Measurements from ENCODE around the gene CDIP1.

CDIP1 gene

GRCh38 chr16:4481526-4481925, 57.0 kb downstream of the CDIP1 start:
- DNase-seq = no peak
- H3K4me1 ChIP-seq (ENCODE audit: control insufficient read depth in 1 of 2, insufficient read depth in 2 of 2, low read length in 2 of 2) = peaks cover 2 to 4% of the 10 kb centered on the region in 2 experiments
- H3K4ac ChIP-seq (ENCODE audit: low read depth, low read length) = no peak overlapping the region
- peak overlapping the region; percentile 37 for H3K23ac ChIP-seq (ENCODE audit: low read length)
- H2BK12ac ChIP-seq (ENCODE audit: low read length) = no peak overlapping the region
- H2BK120ac ChIP-seq (ENCODE audit: insufficient read depth, low read length, poor library complexity) = no peak overlapping the region
- H3K36me3 ChIP-seq (ENCODE audit: control insufficient read depth in 1 of 2, insufficient read depth in 2 of 2, low read length in 2 of 2) = peaks cover 0 to 3% of the 10 kb centered on the region in 2 experiments
- no peak overlapping the region for H3K14ac ChIP-seq (ENCODE audit: low read length)
- no peak overlapping the region for H3K4me3 ChIP-seq (ENCODE audit: low read depth, low read length)
- no peak overlapping the region for H4K91ac ChIP-seq (ENCODE audit: low read depth, low read length)
- peaks cover 3% of the 10 kb centered on the region for H3K79me1 ChIP-seq (ENCODE audit: low read length)
- no peak overlapping the region for H2AFZ ChIP-seq (ENCODE audit: insufficient read depth, low read length, poor library complexity)
- no peak overlapping the region for H2BK5ac ChIP-seq (ENCODE audit: low read depth, low read length, poor library complexity)
- no peak overlapping the region for H3K27ac ChIP-seq (ENCODE audit: low read depth, low read length)
- no peak overlapping the region for H4K12ac ChIP-seq (ENCODE audit: low read depth, low read length)
- no peak overlapping the region for H2AK5ac ChIP-seq (ENCODE audit: low read length)
- H3K27me3 ChIP-seq (ENCODE audit: insufficient read depth, low read length) = no peaks in the 10 kb centered on the region
- no peak overlapping the region for H3K4me2 ChIP-seq (ENCODE audit: low read length)
- H4K8ac ChIP-seq (ENCODE audit: low read depth, low read length) = no peak overlapping the region
- no peak overlapping the region for H3K18ac ChIP-seq (ENCODE audit: low read length)
- H3K9me3 ChIP-seq (ENCODE audit: insufficient read depth, low read depth, low read length) = no peaks in the 10 kb centered on the region
- no CpG with 5 or more reads among the region's 2 CpGs for WGBS (ENCODE audit: extremely low coverage, insufficient coverage, insufficient read length)
- H3K9ac ChIP-seq (ENCODE audit: low read length) = no peak overlapping the region
- peaks cover 4% of the 10 kb centered on the region for H3K79me2 ChIP-seq (ENCODE audit: control insufficient read depth, insufficient read depth, low read length, poor library complexity)

DNA sequence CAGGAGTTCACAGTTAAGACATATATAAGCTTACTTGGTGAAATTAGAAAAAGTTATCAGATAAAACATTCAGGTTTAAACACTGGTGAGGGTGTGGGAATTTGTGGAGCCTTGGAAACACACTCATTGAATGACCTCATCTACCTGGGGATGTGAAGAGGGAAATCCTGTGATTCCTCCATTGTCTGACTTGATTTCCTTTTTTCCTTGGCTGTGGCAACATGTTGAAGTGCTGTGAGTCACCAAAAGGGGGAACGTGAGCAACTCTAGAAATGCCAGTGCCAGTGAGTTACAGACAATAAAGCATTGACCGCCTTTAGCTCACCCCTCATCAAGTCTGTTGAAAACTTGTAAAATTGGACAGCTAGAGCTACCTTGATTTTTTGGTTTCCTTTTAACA, 60.6 kb downstream of the CDIP1 start:
- no peak overlapping the region for H3K4ac ChIP-seq (ENCODE audit: low read depth, low read length)
- H2BK12ac ChIP-seq (ENCODE audit: low read length) = no peak overlapping the region
- H3K79me1 ChIP-seq (ENCODE audit: low read length) = peaks cover 12% of the 10 kb centered on the region
- H2AK5ac ChIP-seq (ENCODE audit: low read length) = no peak overlapping the region
- H3K4me1 ChIP-seq (ENCODE audit: control insufficient read depth in 1 of 2, insufficient read depth in 2 of 2, low read length in 2 of 2) = peaks cover 8 to 9% of the 10 kb centered on the region in 2 experiments
- no peak overlapping the region for H3K9ac ChIP-seq (ENCODE audit: low read length)
- H2BK120ac ChIP-seq (ENCODE audit: insufficient read depth, low read length, poor library complexity) = no peak overlapping the region
- no peak overlapping the region for H3K18ac ChIP-seq (ENCODE audit: low read length)
- no peak overlapping the region for H3K4me2 ChIP-seq (ENCODE audit: low read length)
- no peak overlapping the region for H4K91ac ChIP-seq (ENCODE audit: low read depth, low read length)
- no peak overlapping the region for H4K8ac ChIP-seq (ENCODE audit: low read depth, low read length)
- H3K4me3 ChIP-seq (ENCODE audit: low read depth, low read length) = no peak overlapping the region
- H3K36me3 ChIP-seq (ENCODE audit: control insufficient read depth in 1 of 2, insufficient read depth in 2 of 2, low read length in 2 of 2) = no peaks in the 10 kb centered on the region
- peaks cover 3% of the 10 kb centered on the region for H3K9me3 ChIP-seq (ENCODE audit: insufficient read depth, low read depth, low read length)
- no peak overlapping the region for H3K27ac ChIP-seq (ENCODE audit: low read depth, low read length)
- H2AFZ ChIP-seq (ENCODE audit: insufficient read depth, low read length, poor library complexity) = no peak overlapping the region
- no peaks in the 10 kb centered on the region for H3K27me3 ChIP-seq (ENCODE audit: insufficient read depth, low read length)
- H2BK5ac ChIP-seq (ENCODE audit: low read depth, low read length, poor library complexity) = no peak overlapping the region
- no peak overlapping the region for H4K12ac ChIP-seq (ENCODE audit: low read depth, low read length)
- WGBS (ENCODE audit: extremely low coverage, insufficient coverage, insufficient read length) = no CpG with 5 or more reads among the region's 2 CpGs
- DNase-seq = peak in 1 of 2 donors; percentile 45
- no peak overlapping the region for H3K14ac ChIP-seq (ENCODE audit: low read length)
- no peak overlapping the region for H3K23ac ChIP-seq (ENCODE audit: low read length)
- peaks cover 14% of the 10 kb centered on the region for H3K79me2 ChIP-seq (ENCODE audit: control insufficient read depth, insufficient read depth, low read length, poor library complexity)

DNA sequence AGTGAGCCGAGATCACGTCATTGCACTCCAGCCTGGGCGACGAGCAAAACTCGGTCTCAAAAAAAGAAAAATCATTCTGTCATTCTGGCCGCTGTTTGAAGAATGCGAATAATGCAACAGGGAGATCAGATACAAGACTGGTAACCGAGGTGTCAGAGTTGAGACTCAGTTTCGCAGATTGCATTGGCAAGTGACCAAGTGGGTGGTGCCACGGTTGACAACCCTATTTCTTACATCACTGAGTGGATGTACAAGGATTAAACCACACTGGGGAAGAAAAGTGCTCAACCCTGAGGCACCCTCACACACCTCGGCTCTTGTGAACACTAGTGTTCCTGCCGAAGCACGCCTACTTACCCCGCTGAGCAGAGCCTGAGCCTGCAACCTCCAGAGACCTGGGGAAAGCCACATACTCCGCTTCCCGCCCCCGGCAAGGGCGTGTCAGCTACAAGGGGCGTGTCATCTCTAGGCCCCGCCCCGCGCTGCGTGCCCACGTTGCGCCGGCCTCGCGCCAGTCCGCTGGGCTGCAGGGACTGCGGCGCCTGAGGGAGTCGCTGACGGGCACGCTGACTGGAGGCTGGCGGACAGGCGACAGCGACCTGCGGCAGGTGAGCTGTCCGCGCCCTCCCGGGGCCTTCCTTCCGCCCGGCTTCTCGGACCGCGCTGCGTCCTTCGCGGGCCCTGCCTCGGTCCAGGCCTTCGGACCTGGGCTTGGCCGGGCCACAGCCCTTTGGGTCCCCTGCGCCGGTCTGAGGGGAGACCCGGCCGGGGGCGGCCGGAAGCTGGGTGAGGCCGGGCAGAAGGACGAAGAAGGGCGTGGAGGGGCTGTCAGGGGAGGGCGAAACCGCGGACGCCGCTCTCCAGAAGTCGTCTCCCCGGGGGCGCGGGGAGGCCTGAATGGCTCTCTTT, 62.4 kb downstream of the CDIP1 start, which contains the start of gene HMOX2:
Gene HMOX2, plus strand, starts transcription at position 519 of the 909 bp plus-strand sequence. CDS start 29,127 bp downstream, outside the sequence.
- Histone ChIP-seq H4K91ac (ENCODE audit: low read depth, low read length) (peak within 1 kb of the TSS; percentile 41), H2AK5ac (ENCODE audit: low read length) (no peak within 1 kb of the TSS), H3K23ac (ENCODE audit: low read length) (no peak within 1 kb of the TSS), H3K79me2 (ENCODE audit: control insufficient read depth, insufficient read depth, low read length, poor library complexity) (peaks cover 14% of the 10 kb centered on the region), H4K12ac (ENCODE audit: low read depth, low read length) (peak within 1 kb of the TSS; percentile 10), H3K18ac (ENCODE audit: low read length) (peak within 1 kb of the TSS; percentile 36), H3K4ac (ENCODE audit: low read depth, low read length) (peak within 1 kb of the TSS; percentile 66), H3K4me1 (ENCODE audit: control insufficient read depth in 1 of 2, insufficient read depth in 2 of 2, low read length in 2 of 2) (peaks cover 8 to 9% of the 10 kb centered on the region in 2 experiments), H3K4me3 (ENCODE audit: low read depth, low read length) (peak within 1 kb of the TSS; percentile 80), H2AFZ (ENCODE audit: insufficient read depth, low read length, poor library complexity) (peak within 1 kb of the TSS; percentile 75), H3K4me2 (ENCODE audit: low read length) (peak within 1 kb of the TSS; percentile 82), H2BK12ac (ENCODE audit: low read length) (no peak within 1 kb of the TSS), H2BK120ac (ENCODE audit: insufficient read depth, low read length, poor library complexity) (peak within 1 kb of the TSS; percentile 62), H3K14ac (ENCODE audit: low read length) (peak within 1 kb of the TSS; percentile 84), H2BK5ac (ENCODE audit: low read depth, low read length, poor library complexity) (peak within 1 kb of the TSS; percentile 44), H3K9me3 (ENCODE audit: insufficient read depth, low read depth, low read length) (peaks cover 3% of the 10 kb centered on the region), H4K8ac (ENCODE audit: low read depth, low read length) (peak within 1 kb of the TSS; percentile 79), H3K9ac (ENCODE audit: low read length) (peak within 1 kb of the TSS; percentile 75), H3K27me3 (ENCODE audit: insufficient read depth, low read length) (no peaks in the 10 kb centered on the region), H3K27ac (ENCODE audit: low read depth, low read length) (peak within 1 kb of the TSS; percentile 39), H3K79me1 (ENCODE audit: low read length) (peaks cover 12% of the 10 kb centered on the region), H3K36me3 (ENCODE audit: control insufficient read depth in 1 of 2, insufficient read depth in 2 of 2, low read length in 2 of 2) (no peaks in the 10 kb centered on the region)
- no CpG with 5 or more reads among the region's 70 CpGs for WGBS (ENCODE audit: extremely low coverage, insufficient coverage, insufficient read length)
- DNase-seq = peak; percentile 99 to 100

GRCh38 chr16:4474192-4474961, 64.2 kb downstream of the CDIP1 start, which contains the start of gene NMRAL1:
Gene NMRAL1, minus strand, starts transcription at chr16:4474625. Its CDS starts 493 bp downstream, at chr16:4474132.
- peak within 1 kb of the TSS; percentile 83 for H3K9ac ChIP-seq (ENCODE audit: low read length)
- H2AFZ ChIP-seq (ENCODE audit: insufficient read depth, low read length, poor library complexity) = peak within 1 kb of the TSS; percentile 81
- DNase-seq = peak; percentile 96 to 99
- peaks cover 3% of the 10 kb centered on the region for H3K9me3 ChIP-seq (ENCODE audit: insufficient read depth, low read depth, low read length)
- H4K91ac ChIP-seq (ENCODE audit: low read depth, low read length) = peak within 1 kb of the TSS; percentile 91
- H3K4me1 ChIP-seq (ENCODE audit: control insufficient read depth in 1 of 2, insufficient read depth in 2 of 2, low read length in 2 of 2) = peaks cover 8 to 9% of the 10 kb centered on the region in 2 experiments
- peak within 1 kb of the TSS; percentile 21 for H2BK120ac ChIP-seq (ENCODE audit: insufficient read depth, low read length, poor library complexity)
- peak within 1 kb of the TSS; percentile 80 for H3K4me2 ChIP-seq (ENCODE audit: low read length)
- peaks cover 14% of the 10 kb centered on the region for H3K79me2 ChIP-seq (ENCODE audit: control insufficient read depth, insufficient read depth, low read length, poor library complexity)
- H2BK12ac ChIP-seq (ENCODE audit: low read length) = peak within 1 kb of the TSS; percentile 43
- peak within 1 kb of the TSS; percentile 43 for H3K27ac ChIP-seq (ENCODE audit: low read depth, low read length)
- H4K8ac ChIP-seq (ENCODE audit: low read depth, low read length) = peak within 1 kb of the TSS; percentile 80
- peak within 1 kb of the TSS; percentile 83 for H2AK5ac ChIP-seq (ENCODE audit: low read length)
- no peak within 1 kb of the TSS for H3K23ac ChIP-seq (ENCODE audit: low read length)
- no CpG with 5 or more reads among the region's 60 CpGs for WGBS (ENCODE audit: extremely low coverage, insufficient coverage, insufficient read length)
- no peaks in the 10 kb centered on the region for H3K27me3 ChIP-seq (ENCODE audit: insufficient read depth, low read length)
- H3K18ac ChIP-seq (ENCODE audit: low read length) = peak within 1 kb of the TSS; percentile 76
- peak within 1 kb of the TSS; percentile 72 for H3K14ac ChIP-seq (ENCODE audit: low read length)
- H3K79me1 ChIP-seq (ENCODE audit: low read length) = peaks cover 12% of the 10 kb centered on the region
- peak within 1 kb of the TSS; percentile 74 for H4K12ac ChIP-seq (ENCODE audit: low read depth, low read length)
- H3K4me3 ChIP-seq (ENCODE audit: low read depth, low read length) = peak within 1 kb of the TSS; percentile 81
- H3K4ac ChIP-seq (ENCODE audit: low read depth, low read length) = peak within 1 kb of the TSS; percentile 98
- peaks cover under 1% of the 10 kb centered on the region in 2 experiments for H3K36me3 ChIP-seq (ENCODE audit: control insufficient read depth in 1 of 2, insufficient read depth in 2 of 2, low read length in 2 of 2)
- peak within 1 kb of the TSS; percentile 83 for H2BK5ac ChIP-seq (ENCODE audit: low read depth, low read length, poor library complexity)
